ENCODE data around the gene RAB35. TPM values are rescaled to one million over a fixed set of nuclear protein-coding genes. Genes with fewer than 3 reads are reported as not detected.

The RAB35 gene
- polyA plus RNA-seq, 4 donors: 21.5 to 31.9 (median 24.4) TPM

DNA sequence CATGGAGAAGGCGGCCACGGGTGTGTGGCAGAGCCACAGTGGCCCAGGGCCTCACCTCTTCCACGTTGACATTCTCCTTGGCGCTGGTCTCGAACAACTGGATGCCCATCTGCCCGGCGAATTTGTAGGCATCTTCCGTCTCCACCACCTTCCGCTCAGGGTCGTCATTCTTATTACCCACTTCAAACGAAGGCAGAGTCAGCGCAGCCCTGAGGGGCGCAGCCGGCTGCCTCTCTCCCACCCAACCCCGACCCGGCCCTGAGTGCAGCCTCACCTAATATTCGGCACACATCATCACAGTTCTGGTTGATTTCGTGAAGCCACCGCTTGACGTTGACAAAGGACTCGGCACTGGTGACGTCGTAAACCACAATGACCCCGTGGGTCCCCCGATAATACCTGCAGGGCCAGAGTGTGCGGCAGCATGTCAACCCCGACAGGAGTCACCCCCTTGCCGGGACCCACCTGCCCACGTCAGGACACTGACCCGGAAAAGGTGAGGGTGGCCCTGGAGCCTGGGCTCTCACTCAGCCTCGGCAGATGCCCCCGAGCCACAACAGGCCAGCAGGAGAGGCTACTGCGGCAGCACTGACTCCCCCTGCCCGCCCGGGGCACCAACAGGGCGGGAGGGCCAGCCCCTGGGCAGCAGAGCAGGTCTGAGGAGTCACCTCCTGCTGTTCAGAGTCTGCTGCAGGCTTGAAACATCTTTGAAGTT lies 17.6 kb downstream of the RAB35 start:
- no peak overlapping the region for H3K4me3 ChIP-seq (ENCODE audit: low read depth in 1 of 3, low read length in 3 of 3)
- DNase-seq: no peak
- no peaks in the 10 kb centered on the region for H3K9me3 ChIP-seq (ENCODE audit: control insufficient read depth in 2 of 2, insufficient read depth in 1 of 2, low read depth in 1 of 2, low read length in 1 of 2)
- FAIRE-seq: no peak
- peaks cover 20 to 95% (median 26%) of the 10 kb centered on the region in 3 donors for H3K36me3 ChIP-seq (ENCODE audit: control insufficient read depth in 3 of 3, insufficient read depth in 2 of 3, low read depth in 1 of 3, low read length in 3 of 3)
- peaks cover 0 to 8% (median 0%) of the 10 kb centered on the region in 3 donors for H3K4me1 ChIP-seq (ENCODE audit: control insufficient read depth in 3 of 3, insufficient read depth in 2 of 3, low read depth in 1 of 3, low read length in 2 of 3)
- 95 to 98% (median 96%) methylated on average over 36 of the region's 36 CpGs for WGBS, 3 donors
- H3K27me3 ChIP-seq (ENCODE audit: control insufficient read depth in 3 of 3, insufficient read depth in 3 of 3, low read length in 3 of 3): no peaks in the 10 kb centered on the region
- no peak overlapping the region for H3K27ac ChIP-seq (ENCODE audit: low read depth in 1 of 3, low read length in 2 of 3)

DNA sequence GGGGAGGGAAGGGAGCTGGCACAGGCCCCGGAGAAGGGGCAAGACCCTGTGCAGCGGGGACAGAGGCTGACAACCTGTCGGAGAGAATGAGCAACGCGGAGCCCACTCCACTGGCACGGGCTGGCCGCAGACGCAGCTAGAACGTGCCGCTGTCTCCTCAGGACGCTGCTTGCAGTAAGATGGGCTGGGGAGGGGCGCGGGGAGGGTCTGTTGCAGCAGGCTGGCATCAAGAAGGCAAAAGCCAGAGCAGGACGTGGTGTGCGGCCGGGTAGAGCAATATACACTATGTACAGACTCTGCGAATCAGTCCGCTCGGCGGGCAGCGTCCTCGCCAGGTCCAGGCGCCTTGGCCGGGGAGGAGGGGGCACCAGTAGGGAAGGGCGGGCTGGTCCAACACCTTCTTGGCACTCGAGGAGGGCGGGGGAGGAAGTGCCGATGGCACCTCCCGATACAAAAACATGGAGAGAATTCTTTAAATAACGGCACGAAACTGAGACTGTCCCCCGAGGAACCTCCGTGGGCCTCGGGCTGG lies 19.8 kb downstream of the RAB35 start:
- no peaks in the 10 kb centered on the region for H3K9me3 ChIP-seq (ENCODE audit: control insufficient read depth in 2 of 2, insufficient read depth in 1 of 2, low read depth in 1 of 2, low read length in 1 of 2)
- peaks cover 11 to 91% (median 20%) of the 10 kb centered on the region in 3 donors for H3K36me3 ChIP-seq (ENCODE audit: control insufficient read depth in 3 of 3, insufficient read depth in 2 of 3, low read depth in 1 of 3, low read length in 3 of 3)
- DNase-seq (no peak), FAIRE-seq (no peak)
- H3K4me3 ChIP-seq (ENCODE audit: low read depth in 1 of 3, low read length in 3 of 3): no peak overlapping the region
- 94 to 96% (median 95%) methylated on average over 34 of the region's 34 CpGs for WGBS, 3 donors
- H3K4me1 ChIP-seq (ENCODE audit: control insufficient read depth in 3 of 3, insufficient read depth in 2 of 3, low read depth in 1 of 3, low read length in 2 of 3): peaks cover 0 to 6% (median 0%) of the 10 kb centered on the region in 3 donors
- H3K27ac ChIP-seq (ENCODE audit: low read depth in 1 of 3, low read length in 2 of 3): no peak overlapping the region
- H3K27me3 ChIP-seq (ENCODE audit: control insufficient read depth in 3 of 3, insufficient read depth in 3 of 3, low read length in 3 of 3): no peaks in the 10 kb centered on the region

DNA sequence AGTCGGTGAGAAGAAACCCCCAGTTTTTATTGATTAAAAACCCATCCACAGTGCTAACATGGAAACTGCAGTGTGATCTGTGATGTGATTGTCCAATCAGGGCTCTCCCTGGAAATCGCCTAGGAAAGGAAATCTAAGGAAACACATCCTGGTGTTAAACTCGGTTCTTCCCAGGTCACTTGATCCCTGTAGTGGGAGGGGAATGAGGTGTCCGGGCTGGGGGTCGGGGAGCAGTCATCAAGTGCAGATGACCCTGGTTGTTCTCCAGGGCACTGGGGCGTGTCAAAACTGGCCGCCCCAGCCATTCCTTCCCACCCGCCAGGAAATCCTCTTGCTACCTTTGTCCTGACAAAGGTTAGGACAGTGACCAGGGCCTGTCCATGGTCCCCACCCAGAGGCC lies 20.8 kb downstream of the RAB35 start:
- Histone ChIP-seq H3K36me3 (ENCODE audit: control insufficient read depth in 3 of 3, insufficient read depth in 2 of 3, low read depth in 1 of 3, low read length in 3 of 3) (peaks cover 11 to 85% (median 20%) of the 10 kb centered on the region in 3 donors), H3K27ac (ENCODE audit: low read depth in 1 of 3, low read length in 2 of 3) (no peak overlapping the region), H3K9me3 (ENCODE audit: control insufficient read depth in 2 of 2, insufficient read depth in 1 of 2, low read depth in 1 of 2, low read length in 1 of 2) (no peaks in the 10 kb centered on the region), H3K4me3 (ENCODE audit: low read depth in 1 of 3, low read length in 3 of 3) (no peak overlapping the region), H3K27me3 (ENCODE audit: control insufficient read depth in 3 of 3, insufficient read depth in 3 of 3, low read length in 3 of 3) (no peaks in the 10 kb centered on the region), H3K4me1 (ENCODE audit: control insufficient read depth in 3 of 3, insufficient read depth in 2 of 3, low read depth in 1 of 3, low read length in 2 of 3) (peaks cover 0 to under 1% (median 0%) of the 10 kb centered on the region in 3 donors)
- DNase-seq: no peak
- WGBS, 3 donors: 82 to 89% (median 82%) methylated on average over 8 of the region's 8 CpGs
- FAIRE-seq: no peak

DNA sequence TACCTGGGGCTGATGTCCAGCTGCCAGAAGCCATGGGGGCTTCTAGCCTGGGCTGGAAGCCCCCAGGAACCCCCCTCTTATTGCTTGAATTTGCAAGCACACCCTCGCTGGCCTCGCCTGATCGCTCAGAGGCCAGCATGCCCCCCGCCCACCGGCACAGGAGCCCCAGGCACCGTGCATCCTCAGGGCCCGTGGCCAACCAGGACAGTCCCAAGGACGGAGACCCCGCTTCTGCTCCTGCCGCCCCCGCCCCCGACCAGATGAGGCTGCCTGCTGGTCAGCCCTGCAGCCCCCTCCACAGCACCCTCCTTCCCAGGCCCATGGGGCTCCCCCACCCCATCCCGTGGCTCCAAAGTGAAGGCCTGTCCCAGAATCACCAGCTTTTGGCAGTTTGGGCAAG lies 21.2 kb downstream of the RAB35 start:
- Histone ChIP-seq H3K27me3 (ENCODE audit: control insufficient read depth in 3 of 3, insufficient read depth in 3 of 3, low read length in 3 of 3) (no peaks in the 10 kb centered on the region), H3K4me1 (ENCODE audit: control insufficient read depth in 3 of 3, insufficient read depth in 2 of 3, low read depth in 1 of 3, low read length in 2 of 3) (no peaks in the 10 kb centered on the region), H3K9me3 (ENCODE audit: control insufficient read depth in 2 of 2, insufficient read depth in 1 of 2, low read depth in 1 of 2, low read length in 1 of 2) (no peaks in the 10 kb centered on the region), H3K4me3 (ENCODE audit: low read depth in 1 of 3, low read length in 3 of 3) (no peak overlapping the region), H3K36me3 (ENCODE audit: control insufficient read depth in 3 of 3, insufficient read depth in 2 of 3, low read depth in 1 of 3, low read length in 3 of 3) (peaks cover 11 to 81% (median 20%) of the 10 kb centered on the region in 3 donors), H3K27ac (ENCODE audit: low read depth in 1 of 3, low read length in 2 of 3) (no peak overlapping the region)
- FAIRE-seq (no peak), DNase-seq (no peak)
- 89 to 95% (median 90%) methylated on average over 12 to 13 of the region's 13 CpGs for WGBS, 3 donors

DNA sequence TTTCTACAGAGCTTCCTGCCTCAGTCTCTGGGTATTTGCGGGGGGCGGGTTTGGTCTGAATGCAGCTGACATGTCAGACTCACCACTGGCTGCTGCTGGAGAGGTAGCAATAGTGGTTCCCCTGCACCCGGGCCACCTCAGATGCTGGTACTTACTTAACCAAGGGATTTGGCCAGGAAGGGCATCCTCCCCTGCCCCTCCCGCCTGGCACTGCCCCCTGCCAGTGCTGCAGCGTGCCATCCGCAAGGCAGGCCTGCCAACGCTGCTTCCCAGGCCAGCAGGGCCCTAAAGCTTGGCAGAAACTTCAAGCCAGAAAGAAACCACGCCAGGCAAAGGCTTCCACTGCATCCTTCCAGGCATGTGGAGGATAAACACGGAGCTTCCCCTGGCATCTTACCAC lies 22.1 kb downstream of the RAB35 start:
- H3K36me3 ChIP-seq (ENCODE audit: control insufficient read depth in 3 of 3, insufficient read depth in 2 of 3, low read depth in 1 of 3, low read length in 3 of 3): peaks cover 11 to 77% (median 18%) of the 10 kb centered on the region in 3 donors
- H3K4me1 ChIP-seq (ENCODE audit: control insufficient read depth in 3 of 3, insufficient read depth in 2 of 3, low read depth in 1 of 3, low read length in 2 of 3): no peaks in the 10 kb centered on the region
- H3K27me3 ChIP-seq (ENCODE audit: control insufficient read depth in 3 of 3, insufficient read depth in 3 of 3, low read length in 3 of 3): no peaks in the 10 kb centered on the region
- DNase-seq: no peak
- no peaks in the 10 kb centered on the region for H3K9me3 ChIP-seq (ENCODE audit: control insufficient read depth in 2 of 2, insufficient read depth in 1 of 2, low read depth in 1 of 2, low read length in 1 of 2)
- H3K4me3 ChIP-seq (ENCODE audit: low read depth in 1 of 3, low read length in 3 of 3): no peak overlapping the region
- 78 to 87% (median 81%) methylated on average over 9 of the region's 9 CpGs for WGBS, 3 donors
- no peak overlapping the region for H3K27ac ChIP-seq (ENCODE audit: low read depth in 1 of 3, low read length in 2 of 3)
- FAIRE-seq: no peak

DNA sequence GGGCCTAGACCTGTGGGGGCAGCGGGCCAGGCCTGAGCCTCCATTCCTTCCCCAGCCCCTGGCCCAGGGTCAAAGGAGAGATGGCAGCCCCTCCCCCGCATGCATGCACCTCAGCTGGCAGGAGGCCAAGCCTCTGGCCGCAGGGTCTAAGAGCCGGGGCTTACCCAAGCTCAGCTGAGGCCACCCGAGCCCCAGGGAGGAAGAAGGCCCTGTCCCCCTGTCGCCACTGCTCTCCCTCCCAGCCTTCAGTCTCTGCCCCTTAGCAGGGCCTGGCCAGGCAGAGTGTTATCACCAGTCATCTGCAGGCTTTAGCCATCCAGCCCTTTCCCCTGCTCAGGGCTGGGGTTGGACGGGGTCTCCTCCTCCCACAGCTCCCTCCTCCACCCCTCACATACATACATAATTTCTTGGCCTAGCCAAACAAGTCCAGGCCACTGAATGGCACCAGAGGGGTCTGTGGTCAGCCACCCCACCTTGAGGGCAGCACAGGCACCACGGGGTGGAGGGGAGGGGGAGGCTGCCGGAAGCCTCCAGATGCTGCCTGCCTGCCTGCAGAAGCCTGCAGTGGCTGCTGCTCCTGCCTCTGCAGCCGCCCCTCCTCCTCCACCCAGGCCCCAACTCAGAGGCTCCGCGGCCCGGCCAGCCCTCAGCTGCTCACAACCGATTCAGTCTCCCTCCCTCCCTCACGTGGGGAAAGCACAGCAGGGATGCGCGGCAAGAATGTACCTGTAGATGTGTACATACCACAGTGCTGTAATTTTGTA lies 22.8 kb downstream of the RAB35 start:
- FAIRE-seq (no peak), DNase-seq (no peak)
- Histone ChIP-seq H3K9me3 (ENCODE audit: control insufficient read depth in 2 of 2, insufficient read depth in 1 of 2, low read depth in 1 of 2, low read length in 1 of 2) (no peaks in the 10 kb centered on the region), H3K4me1 (ENCODE audit: control insufficient read depth in 3 of 3, insufficient read depth in 2 of 3, low read depth in 1 of 3, low read length in 2 of 3) (no peaks in the 10 kb centered on the region), H3K27ac (ENCODE audit: low read depth in 1 of 3, low read length in 2 of 3) (no peak overlapping the region), H3K4me3 (ENCODE audit: low read depth in 1 of 3, low read length in 3 of 3) (no peak overlapping the region), H3K36me3 (ENCODE audit: control insufficient read depth in 3 of 3, insufficient read depth in 2 of 3, low read depth in 1 of 3, low read length in 3 of 3) (peaks cover 11 to 70% (median 14%) of the 10 kb centered on the region in 3 donors), H3K27me3 (ENCODE audit: control insufficient read depth in 3 of 3, insufficient read depth in 3 of 3, low read length in 3 of 3) (no peaks in the 10 kb centered on the region)
- WGBS, 3 donors: 54 to 81% (median 68%) methylated on average over 15 to 17 of the region's 17 CpGs

DNA sequence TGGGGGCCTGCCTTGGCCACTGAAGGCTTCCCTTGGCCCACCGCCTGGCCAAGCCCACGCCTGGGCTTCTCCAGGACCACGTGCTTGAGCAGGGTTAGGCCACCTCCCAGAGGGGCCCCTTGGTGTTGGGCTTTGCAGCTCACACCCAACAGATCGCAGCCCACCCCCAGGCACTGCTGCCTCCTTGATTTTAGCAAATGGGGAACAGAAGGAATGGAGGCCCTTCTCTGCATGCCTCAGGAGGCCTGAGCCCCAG lies 23.3 kb downstream of the RAB35 start:
- no peak overlapping the region for H3K4me3 ChIP-seq (ENCODE audit: low read depth in 1 of 3, low read length in 3 of 3)
- H3K27me3 ChIP-seq (ENCODE audit: control insufficient read depth in 3 of 3, insufficient read depth in 3 of 3, low read length in 3 of 3): no peaks in the 10 kb centered on the region
- no peak for DNase-seq
- FAIRE-seq: no peak
- H3K9me3 ChIP-seq (ENCODE audit: control insufficient read depth in 2 of 2, insufficient read depth in 1 of 2, low read depth in 1 of 2, low read length in 1 of 2): no peaks in the 10 kb centered on the region
- 82 to 84% (median 83%) methylated on average over 4 of the region's 4 CpGs for WGBS, 3 donors
- H3K4me1 ChIP-seq (ENCODE audit: control insufficient read depth in 3 of 3, insufficient read depth in 2 of 3, low read depth in 1 of 3, low read length in 2 of 3): no peaks in the 10 kb centered on the region
- H3K27ac ChIP-seq (ENCODE audit: low read depth in 1 of 3, low read length in 2 of 3): no peak overlapping the region
- H3K36me3 ChIP-seq (ENCODE audit: control insufficient read depth in 3 of 3, insufficient read depth in 2 of 3, low read depth in 1 of 3, low read length in 3 of 3): peaks cover 9 to 65% (median 9%) of the 10 kb centered on the region in 3 donors

DNA sequence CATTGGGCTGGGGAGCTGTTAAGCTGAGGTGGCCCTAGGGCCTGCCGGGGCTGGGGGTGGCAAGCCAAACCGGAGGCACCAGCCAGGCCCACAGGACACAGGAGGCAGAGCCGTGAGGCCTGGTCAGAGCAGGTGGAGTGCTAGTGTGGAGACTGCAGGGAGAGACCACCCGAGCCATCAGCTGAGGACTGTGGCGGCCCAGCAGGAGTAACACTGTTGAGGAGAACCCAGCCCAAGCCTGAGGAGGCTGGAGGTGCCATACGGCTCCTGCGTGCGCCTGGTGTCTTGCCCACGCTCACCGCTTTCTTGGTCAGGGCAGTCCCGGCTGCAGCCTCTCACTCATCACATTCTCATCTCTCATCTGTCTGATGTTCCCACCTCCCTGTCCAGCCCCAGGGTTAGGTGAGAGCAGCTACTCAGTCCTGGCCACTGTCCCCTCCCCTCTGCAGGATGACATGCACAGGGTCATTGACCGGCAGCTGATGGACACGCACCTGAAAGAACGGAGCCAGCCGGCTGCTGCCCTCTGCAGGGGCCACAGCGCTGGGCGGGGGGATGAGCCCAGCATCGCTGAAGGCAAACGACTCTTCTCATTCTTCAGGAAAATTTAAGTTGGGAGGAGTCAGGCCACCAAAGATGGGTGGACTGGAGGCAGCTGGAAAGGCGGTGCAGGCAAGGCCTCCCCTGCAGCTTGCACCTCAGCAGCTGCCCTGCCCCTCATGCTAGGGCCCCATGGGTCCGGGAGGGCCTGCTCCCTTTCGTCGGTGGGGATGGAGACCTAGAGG lies 23.8 kb downstream of the RAB35 start:
- FAIRE-seq (no peak), DNase-seq (no peak)
- no peaks in the 10 kb centered on the region for H3K27me3 ChIP-seq (ENCODE audit: control insufficient read depth in 3 of 3, insufficient read depth in 3 of 3, low read length in 3 of 3)
- H3K27ac ChIP-seq (ENCODE audit: low read depth in 1 of 3, low read length in 2 of 3): no peak overlapping the region
- no peak overlapping the region for H3K4me3 ChIP-seq (ENCODE audit: low read depth in 1 of 3, low read length in 3 of 3)
- 87 to 89% (median 88%) methylated on average over 22 to 23 of the region's 23 CpGs for WGBS, 3 donors
- no peaks in the 10 kb centered on the region for H3K4me1 ChIP-seq (ENCODE audit: control insufficient read depth in 3 of 3, insufficient read depth in 2 of 3, low read depth in 1 of 3, low read length in 2 of 3)
- peaks cover 7 to 62% (median 8%) of the 10 kb centered on the region in 3 donors for H3K36me3 ChIP-seq (ENCODE audit: control insufficient read depth in 3 of 3, insufficient read depth in 2 of 3, low read depth in 1 of 3, low read length in 3 of 3)
- H3K9me3 ChIP-seq (ENCODE audit: control insufficient read depth in 2 of 2, insufficient read depth in 1 of 2, low read depth in 1 of 2, low read length in 1 of 2): no peaks in the 10 kb centered on the region

All from small intestine (tissue), 7 donors.